ENCODE data around the gene HERC2. TPM values are rescaled to one million over a fixed set of nuclear protein-coding genes. Genes with fewer than 3 reads are reported as not detected.

Gene HERC2
- total RNA-seq, 4 donors from 2014 or later, result 42.8 to 77.7 (median 44.4) TPM

DNA sequence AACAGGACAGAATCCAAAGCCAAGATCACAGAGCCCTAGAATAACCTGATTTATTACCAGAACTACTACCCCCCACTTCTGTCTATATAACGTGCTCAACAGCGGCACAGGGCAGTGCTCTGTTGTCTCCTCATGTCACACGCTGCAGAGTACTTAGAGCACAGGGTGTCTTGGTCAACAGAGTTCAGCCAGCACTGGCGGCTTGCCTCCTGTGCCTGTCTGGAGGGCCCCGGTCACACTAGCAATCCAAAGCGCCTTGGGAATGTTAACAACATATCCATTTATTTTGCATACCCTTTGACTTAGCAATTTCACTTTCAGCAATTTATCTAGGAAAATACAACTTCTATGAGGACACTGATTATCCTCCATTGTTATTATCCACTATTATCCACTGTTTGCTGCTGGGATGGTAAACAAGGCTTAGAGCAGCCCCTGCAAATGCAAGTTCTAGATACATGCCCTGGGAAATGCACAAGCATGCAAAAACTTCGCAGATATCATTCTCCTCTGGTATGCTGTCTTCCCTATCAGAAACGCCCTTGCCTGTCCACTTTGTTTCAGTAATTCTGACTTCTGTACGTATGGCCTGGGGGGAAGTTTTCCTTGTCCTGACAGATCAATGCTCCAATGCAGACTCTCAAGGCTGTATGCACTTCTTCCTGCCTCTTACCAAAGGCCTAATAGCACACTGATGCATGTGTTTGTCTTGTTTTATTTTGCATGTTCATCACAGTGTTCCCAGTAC lies 136.7 kb downstream of the HERC2 start:
- TF ChIP-seq, protein P1, sequence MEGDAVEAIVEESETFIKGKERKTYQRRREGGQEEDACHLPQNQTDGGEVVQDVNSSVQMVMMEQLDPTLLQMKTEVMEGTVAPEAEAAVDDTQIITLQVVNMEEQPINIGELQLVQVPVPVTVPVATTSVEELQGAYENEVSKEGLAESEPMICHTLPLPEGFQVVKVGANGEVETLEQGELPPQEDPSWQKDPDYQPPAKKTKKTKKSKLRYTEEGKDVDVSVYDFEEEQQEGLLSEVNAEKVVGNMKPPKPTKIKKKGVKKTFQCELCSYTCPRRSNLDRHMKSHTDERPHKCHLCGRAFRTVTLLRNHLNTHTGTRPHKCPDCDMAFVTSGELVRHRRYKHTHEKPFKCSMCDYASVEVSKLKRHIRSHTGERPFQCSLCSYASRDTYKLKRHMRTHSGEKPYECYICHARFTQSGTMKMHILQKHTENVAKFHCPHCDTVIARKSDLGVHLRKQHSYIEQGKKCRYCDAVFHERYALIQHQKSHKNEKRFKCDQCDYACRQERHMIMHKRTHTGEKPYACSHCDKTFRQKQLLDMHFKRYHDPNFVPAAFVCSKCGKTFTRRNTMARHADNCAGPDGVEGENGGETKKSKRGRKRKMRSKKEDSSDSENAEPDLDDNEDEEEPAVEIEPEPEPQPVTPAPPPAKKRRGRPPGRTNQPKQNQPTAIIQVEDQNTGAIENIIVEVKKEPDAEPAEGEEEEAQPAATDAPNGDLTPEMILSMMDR (IDR thresholded peaks at IDR 0.05), result no peak
- ATAC-seq (ENCODE audit: low FRiP score) (no peak), DNase-seq (ENCODE audit: low spot score) (no peak)

- ATAC-seq (ENCODE audit: low FRiP score) (no peak), DNase-seq (ENCODE audit: low spot score) (no peak)
- TF ChIP-seq, protein P1 (IDR thresholded peaks at IDR 0.05), result no peak
These were observed 137.8 kb downstream of the HERC2 start for GRCh38 chr15:28184166-28184565.

DNA sequence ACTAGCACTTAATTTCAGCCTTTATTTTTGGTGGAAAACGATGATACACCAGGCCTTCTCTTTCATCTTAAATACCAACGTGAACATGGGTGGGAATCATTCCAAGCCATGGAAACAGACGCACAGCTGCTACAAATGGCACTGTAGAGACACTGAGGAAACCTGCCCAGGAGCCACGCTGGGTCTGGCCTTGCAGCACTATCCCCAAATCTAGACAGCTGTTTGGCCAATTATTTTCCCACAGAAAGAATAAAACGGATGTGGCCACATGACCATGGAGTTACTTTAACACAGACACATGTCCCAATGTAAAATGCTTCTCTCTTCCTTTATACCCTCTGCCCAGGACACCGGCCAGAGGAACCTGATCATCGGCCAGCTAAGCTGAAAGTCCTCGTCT lies 139.2 kb downstream of the HERC2 start:
- no peak for DNase-seq (ENCODE audit: low spot score)
- ATAC-seq (ENCODE audit: low FRiP score), result no peak
- TF ChIP-seq, protein P1 (IDR thresholded peaks at IDR 0.05), result no peak

DNA sequence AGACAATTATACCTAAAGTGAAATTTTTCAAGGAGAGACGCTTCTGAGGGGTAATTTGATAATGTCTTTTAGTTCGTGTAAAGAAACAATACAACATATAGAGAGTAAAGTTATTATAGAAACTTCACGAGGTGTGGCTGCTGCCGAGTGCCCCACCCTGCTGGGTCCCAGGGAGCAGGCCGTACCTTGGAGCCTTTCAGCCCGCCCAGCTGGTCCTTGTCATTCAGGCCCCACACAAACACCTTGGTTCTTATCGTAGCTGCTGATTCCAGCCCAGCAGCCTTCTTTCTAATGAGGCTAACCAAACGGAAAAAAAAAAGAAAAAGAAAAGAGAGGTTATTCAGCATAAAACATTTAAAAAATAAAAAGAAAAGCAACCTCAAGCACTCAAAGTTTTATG lies 139.8 kb downstream of the HERC2 start:
- DNase-seq (ENCODE audit: low spot score), result no peak
- no peak for ATAC-seq (ENCODE audit: low FRiP score)
- TF ChIP-seq, protein P1 (IDR thresholded peaks at IDR 0.05), result no peak

GRCh38 chr15:28181366-28181765 lies 140.6 kb downstream of the HERC2 start:
- no peak for ATAC-seq (ENCODE audit: low FRiP score)

DNA sequence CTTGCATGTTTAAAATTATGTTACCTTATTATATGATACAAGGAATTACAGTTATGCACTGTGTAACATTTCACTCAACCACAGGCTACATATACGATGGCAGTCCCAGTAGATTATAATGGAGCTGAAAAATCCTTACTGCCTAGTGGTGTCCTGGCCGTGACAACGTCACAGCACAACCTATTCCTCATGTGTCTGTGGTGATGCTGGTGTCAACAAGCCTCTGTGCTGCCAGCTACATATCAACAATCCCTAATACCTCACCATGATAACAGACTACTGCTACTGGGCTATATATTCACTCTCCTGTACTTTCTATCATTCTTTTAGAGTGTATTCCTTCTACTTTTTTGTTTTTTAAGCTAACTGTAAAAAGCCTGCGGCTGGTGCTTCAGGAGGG lies 142.7 kb downstream of the HERC2 start:
- no peak for DNase-seq (ENCODE audit: low spot score)
- no peak for ATAC-seq (ENCODE audit: low FRiP score)
- TF ChIP-seq, protein P1 (IDR thresholded peaks at IDR 0.05), result no peak

More at GRCh38 chr15:28181366-28181765, 140.6 kb downstream of the HERC2 start:
- TF ChIP-seq, protein P1 (IDR thresholded peaks at IDR 0.05), result no peak
- no peak for DNase-seq (ENCODE audit: low spot score)

- TF ChIP-seq, protein P1 (IDR thresholded peaks at IDR 0.05), result no peak
- ATAC-seq (ENCODE audit: low FRiP score), result no peak
These were observed 143.3 kb downstream of the HERC2 start for GRCh38 chr15:28178727-28179126.

More at GRCh38 chr15:28178727-28179126, 143.3 kb downstream of the HERC2 start:
- no peak for DNase-seq (ENCODE audit: low spot score)

Data from omental fat pad (tissue), 4 donors.